HepG2 (cell line): ENCODE measurements around the gene DCAF4L1. TPM values are rescaled to one million over a fixed set of nuclear protein-coding genes. Genes with fewer than 3 reads are reported as not detected.
A peak's percentile ranks its signal among the peaks of the same experiment; 100 is the strongest.

ENCODE experiments used
- CREB1 ChIP-seq, 2 experiments: fragments of 450-650 bp in 1 of 2; IDR thresholded peaks; 2 replicates each; pipeline ENCODE4 v1.6.1; 2016 to 2017; ENCODE audit warnings: control low read depth in 1 of 2, mild to moderate bottlenecking in 1 of 2, missing compliant biosample characterization in 1 of 2, missing genetic modification characterization in 1 of 2
- MIXL1 ChIP-seq: IDR thresholded peaks from 2 replicates; pipeline ENCODE4 v1.6.1; 2016
- MYC ChIP-seq: sonication (generic); formaldehyde crosslinking; IDR thresholded peaks from 2 replicates; pipeline ENCODE4 v1.9.0; 2021; ENCODE audit warnings: missing genetic modification reagents, borderline replicate concordance
- ZNF816 ChIP-seq: sonication (generic); formaldehyde crosslinking; IDR thresholded peaks from 2 replicates; pipeline ENCODE4 v1.8.0; 2022; ENCODE audit warnings: missing genetic modification reagents, mild to moderate bottlenecking, borderline replicate concordance
- polyA plus RNA-seq, 8 experiments: library from polyadenylated mRNA; depleted of rRNA in 3 of 8; stranded (reverse) in 7 of 8; unstranded in 1 of 8; fragments of >200 nt; fragmentation: Illumina TruSeq in 4 of 8; extraction: Trizol in 4 of 8; gene quantifications; 2 replicates each; pipeline versions ENCODE4 v1.2.1 to v1.2.3, GENCODE V29; 2011 to 2016; ENCODE audit warnings: low read depth in 4 of 8, missing spikeins in 1 of 8, mixed read lengths in 1 of 8; ENCODE audit not compliant: insufficient read depth in 1 of 8
- total RNA-seq, 5 experiments: library from RNA; depleted of rRNA; stranded (reverse); fragments of >200 nt; fragmentation: Illumina TruSeq; extraction: Trizol; gene quantifications; 2 replicates each; pipeline ENCODE4 v1.2.3, GENCODE V29; 2016; ENCODE audit warnings: low read depth in 1 of 5
- TF ChIP-seq, protein P1 (sequence below): sonication (generic); formaldehyde crosslinking; IDR thresholded peaks from 2 replicates; pipeline ENCODE4 v1.4.0; 2020; ENCODE audit warnings: missing genetic modification reagents, borderline replicate concordance
- TF ChIP-seq, protein P2 (sequence below): sonication (generic); formaldehyde crosslinking; IDR thresholded peaks from 2 replicates; pipeline ENCODE4 v1.8.1; 2023; ENCODE audit warnings: missing genetic modification reagents, mild to moderate bottlenecking, borderline replicate concordance
- TF ChIP-seq, protein P3 (sequence below): sonication (generic); formaldehyde crosslinking; IDR thresholded peaks from 2 replicates; pipeline ENCODE4 v1.8.0; 2022; ENCODE audit warnings: missing genetic modification reagents, mild to moderate bottlenecking, borderline replicate concordance
- TF ChIP-seq, protein P4 (sequence below): sonication (generic); formaldehyde crosslinking; IDR thresholded peaks from 2 replicates; pipeline ENCODE4 v1.4.0; 2020; ENCODE audit warnings: mild to moderate bottlenecking, missing genetic modification reagents
- TF ChIP-seq, protein P5 (sequence below): sonication (generic); formaldehyde crosslinking; IDR thresholded peaks from 2 replicates; pipeline ENCODE4 v1.5.1; 2020; ENCODE audit warnings: mild to moderate bottlenecking, missing genetic modification reagents, borderline replicate concordance
- TF ChIP-seq, protein P6 (sequence below): sonication (generic); formaldehyde crosslinking; IDR thresholded peaks from 2 replicates; pipeline ENCODE4 v1.8.0; 2023; ENCODE audit warnings: mild to moderate bottlenecking, missing genetic modification reagents

DCAF4L1 gene
- total and polyA plus RNA-seq, 2 of the 13 experiments (the other 11 are each of a cell fraction or from before 2014, with no cell fraction given) = 0.05 to 0.09 TPM

DNA sequence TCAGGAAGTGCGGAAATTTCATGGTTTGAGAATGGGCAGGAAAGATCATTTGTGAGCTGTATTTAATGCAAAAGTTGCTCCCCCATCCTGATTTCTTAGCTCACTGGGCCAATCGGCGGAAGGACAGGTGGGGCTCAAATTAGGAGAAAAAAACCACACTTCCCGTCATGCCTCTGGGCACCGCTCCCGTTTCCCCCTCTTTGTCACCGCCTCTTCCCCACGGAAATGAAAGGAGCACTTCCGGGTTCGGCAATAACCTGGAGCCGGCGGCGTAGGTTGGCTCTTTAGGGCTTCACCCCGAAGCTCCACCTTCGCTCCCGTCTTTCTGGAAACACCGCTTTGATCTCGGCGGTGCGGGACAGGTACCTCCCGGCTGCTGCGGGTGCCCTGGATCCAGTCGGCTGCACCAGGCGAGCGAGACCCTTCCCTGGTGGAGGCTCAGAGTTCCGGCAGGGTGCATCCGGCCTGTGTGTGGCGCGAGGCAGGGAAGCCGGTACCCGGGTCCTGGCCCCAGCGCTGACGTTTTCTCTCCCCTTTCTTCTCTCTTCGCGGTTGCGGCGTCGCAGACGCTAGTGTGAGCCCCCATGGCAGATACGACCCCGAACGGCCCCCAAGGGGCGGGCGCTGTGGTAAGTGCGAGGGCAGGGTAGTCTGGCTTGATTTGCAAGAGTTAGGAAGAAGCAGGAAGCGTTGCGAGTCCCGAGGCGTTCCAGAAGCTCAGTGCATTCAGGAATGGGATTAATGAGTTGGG is 46.5 kb upstream of the DCAF4L1 start, which contains the start of gene TMEM33 (continued):
- TF ChIP-seq, protein P1, sequence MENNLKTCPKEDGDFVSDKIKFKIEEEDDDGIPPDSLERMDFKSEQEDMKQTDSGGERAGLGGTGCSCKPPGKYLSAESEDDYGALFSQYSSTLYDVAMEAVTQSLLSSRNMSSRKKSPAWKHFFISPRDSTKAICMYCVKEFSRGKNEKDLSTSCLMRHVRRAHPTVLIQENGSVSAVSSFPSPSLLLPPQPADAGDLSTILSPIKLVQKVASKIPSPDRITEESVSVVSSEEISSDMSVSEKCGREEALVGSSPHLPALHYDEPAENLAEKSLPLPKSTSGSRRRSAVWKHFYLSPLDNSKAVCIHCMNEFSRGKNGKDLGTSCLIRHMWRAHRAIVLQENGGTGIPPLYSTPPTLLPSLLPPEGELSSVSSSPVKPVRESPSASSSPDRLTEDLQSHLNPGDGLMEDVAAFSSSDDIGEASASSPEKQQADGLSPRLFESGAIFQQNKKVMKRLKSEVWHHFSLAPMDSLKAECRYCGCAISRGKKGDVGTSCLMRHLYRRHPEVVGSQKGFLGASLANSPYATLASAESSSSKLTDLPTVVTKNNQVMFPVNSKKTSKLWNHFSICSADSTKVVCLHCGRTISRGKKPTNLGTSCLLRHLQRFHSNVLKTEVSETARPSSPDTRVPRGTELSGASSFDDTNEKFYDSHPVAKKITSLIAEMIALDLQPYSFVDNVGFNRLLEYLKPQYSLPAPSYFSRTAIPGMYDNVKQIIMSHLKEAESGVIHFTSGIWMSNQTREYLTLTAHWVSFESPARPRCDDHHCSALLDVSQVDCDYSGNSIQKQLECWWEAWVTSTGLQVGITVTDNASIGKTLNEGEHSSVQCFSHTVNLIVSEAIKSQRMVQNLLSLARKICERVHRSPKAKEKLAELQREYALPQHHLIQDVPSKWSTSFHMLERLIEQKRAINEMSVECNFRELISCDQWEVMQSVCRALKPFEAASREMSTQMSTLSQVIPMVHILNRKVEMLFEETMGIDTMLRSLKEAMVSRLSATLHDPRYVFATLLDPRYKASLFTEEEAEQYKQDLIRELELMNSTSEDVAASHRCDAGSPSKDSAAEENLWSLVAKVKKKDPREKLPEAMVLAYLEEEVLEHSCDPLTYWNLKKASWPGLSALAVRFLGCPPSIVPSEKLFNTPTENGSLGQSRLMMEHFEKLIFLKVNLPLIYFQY (CRISPR knock-in tag) = no peak
- TF ChIP-seq, protein P2, sequence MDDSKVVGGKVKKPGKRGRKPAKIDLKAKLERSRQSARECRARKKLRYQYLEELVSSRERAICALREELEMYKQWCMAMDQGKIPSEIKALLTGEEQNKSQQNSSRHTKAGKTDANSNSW (CRISPR knock-in tag) = 0 out of 2 replicates have a peak, but pooled peaks have one; percentile 15
- TF ChIP-seq ZNF816 (CRISPR knock-in tag) (0 out of 2 replicates have a peak, but pooled peaks have one; percentile 69), CREB1 (IDR thresholded peaks at IDR 0.05) (peak; percentile 51), CREB1 (CRISPR knock-in tag; IDR thresholded peaks at IDR 0.05) (peak; percentile 80), MIXL1 (CRISPR knock-in tag) (peak; percentile 62; the same call in 1 of the 2 replicates), MYC (peak; percentile 19; the same call in 1 of the 2 replicates)
- TF ChIP-seq, protein P3, sequence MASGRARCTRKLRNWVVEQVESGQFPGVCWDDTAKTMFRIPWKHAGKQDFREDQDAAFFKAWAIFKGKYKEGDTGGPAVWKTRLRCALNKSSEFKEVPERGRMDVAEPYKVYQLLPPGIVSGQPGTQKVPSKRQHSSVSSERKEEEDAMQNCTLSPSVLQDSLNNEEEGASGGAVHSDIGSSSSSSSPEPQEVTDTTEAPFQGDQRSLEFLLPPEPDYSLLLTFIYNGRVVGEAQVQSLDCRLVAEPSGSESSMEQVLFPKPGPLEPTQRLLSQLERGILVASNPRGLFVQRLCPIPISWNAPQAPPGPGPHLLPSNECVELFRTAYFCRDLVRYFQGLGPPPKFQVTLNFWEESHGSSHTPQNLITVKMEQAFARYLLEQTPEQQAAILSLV (CRISPR knock-in tag) = peak; percentile 32; the same call in 1 of the 2 replicates
- TF ChIP-seq, protein P4, sequence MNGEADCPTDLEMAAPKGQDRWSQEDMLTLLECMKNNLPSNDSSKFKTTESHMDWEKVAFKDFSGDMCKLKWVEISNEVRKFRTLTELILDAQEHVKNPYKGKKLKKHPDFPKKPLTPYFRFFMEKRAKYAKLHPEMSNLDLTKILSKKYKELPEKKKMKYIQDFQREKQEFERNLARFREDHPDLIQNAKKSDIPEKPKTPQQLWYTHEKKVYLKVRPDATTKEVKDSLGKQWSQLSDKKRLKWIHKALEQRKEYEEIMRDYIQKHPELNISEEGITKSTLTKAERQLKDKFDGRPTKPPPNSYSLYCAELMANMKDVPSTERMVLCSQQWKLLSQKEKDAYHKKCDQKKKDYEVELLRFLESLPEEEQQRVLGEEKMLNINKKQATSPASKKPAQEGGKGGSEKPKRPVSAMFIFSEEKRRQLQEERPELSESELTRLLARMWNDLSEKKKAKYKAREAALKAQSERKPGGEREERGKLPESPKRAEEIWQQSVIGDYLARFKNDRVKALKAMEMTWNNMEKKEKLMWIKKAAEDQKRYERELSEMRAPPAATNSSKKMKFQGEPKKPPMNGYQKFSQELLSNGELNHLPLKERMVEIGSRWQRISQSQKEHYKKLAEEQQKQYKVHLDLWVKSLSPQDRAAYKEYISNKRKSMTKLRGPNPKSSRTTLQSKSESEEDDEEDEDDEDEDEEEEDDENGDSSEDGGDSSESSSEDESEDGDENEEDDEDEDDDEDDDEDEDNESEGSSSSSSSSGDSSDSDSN (CRISPR knock-in tag) = peak; percentile 79
- TF ChIP-seq, protein P5, sequence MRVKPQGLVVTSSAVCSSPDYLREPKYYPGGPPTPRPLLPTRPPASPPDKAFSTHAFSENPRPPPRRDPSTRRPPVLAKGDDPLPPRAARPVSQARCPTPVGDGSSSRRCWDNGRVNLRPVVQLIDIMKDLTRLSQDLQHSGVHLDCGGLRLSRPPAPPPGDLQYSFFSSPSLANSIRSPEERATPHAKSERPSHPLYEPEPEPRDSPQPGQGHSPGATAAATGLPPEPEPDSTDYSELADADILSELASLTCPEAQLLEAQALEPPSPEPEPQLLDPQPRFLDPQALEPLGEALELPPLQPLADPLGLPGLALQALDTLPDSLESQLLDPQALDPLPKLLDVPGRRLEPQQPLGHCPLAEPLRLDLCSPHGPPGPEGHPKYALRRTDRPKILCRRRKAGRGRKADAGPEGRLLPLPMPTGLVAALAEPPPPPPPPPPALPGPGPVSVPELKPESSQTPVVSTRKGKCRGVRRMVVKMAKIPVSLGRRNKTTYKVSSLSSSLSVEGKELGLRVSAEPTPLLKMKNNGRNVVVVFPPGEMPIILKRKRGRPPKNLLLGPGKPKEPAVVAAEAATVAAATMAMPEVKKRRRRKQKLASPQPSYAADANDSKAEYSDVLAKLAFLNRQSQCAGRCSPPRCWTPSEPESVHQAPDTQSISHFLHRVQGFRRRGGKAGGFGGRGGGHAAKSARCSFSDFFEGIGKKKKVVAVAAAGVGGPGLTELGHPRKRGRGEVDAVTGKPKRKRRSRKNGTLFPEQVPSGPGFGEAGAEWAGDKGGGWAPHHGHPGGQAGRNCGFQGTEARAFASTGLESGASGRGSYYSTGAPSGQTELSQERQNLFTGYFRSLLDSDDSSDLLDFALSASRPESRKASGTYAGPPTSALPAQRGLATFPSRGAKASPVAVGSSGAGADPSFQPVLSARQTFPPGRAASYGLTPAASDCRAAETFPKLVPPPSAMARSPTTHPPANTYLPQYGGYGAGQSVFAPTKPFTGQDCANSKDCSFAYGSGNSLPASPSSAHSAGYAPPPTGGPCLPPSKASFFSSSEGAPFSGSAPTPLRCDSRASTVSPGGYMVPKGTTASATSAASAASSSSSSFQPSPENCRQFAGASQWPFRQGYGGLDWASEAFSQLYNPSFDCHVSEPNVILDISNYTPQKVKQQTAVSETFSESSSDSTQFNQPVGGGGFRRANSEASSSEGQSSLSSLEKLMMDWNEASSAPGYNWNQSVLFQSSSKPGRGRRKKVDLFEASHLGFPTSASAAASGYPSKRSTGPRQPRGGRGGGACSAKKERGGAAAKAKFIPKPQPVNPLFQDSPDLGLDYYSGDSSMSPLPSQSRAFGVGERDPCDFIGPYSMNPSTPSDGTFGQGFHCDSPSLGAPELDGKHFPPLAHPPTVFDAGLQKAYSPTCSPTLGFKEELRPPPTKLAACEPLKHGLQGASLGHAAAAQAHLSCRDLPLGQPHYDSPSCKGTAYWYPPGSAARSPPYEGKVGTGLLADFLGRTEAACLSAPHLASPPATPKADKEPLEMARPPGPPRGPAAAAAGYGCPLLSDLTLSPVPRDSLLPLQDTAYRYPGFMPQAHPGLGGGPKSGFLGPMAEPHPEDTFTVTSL = 0 out of 2 replicates have a peak, but pooled peaks have one; percentile 17
- TF ChIP-seq, protein P6, sequence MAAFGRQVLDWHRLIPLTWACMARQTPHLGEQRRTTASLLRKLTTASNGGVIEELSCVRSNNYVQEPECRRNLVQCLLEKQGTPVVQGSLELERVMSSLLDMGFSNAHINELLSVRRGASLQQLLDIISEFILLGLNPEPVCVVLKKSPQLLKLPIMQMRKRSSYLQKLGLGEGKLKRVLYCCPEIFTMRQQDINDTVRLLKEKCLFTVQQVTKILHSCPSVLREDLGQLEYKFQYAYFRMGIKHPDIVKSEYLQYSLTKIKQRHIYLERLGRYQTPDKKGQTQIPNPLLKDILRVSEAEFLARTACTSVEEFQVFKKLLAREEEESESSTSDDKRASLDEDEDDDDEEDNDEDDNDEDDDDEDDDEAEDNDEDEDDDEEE = no peak
